ENCODE data around the gene PDCD1.

Gene PDCD1

DNA sequence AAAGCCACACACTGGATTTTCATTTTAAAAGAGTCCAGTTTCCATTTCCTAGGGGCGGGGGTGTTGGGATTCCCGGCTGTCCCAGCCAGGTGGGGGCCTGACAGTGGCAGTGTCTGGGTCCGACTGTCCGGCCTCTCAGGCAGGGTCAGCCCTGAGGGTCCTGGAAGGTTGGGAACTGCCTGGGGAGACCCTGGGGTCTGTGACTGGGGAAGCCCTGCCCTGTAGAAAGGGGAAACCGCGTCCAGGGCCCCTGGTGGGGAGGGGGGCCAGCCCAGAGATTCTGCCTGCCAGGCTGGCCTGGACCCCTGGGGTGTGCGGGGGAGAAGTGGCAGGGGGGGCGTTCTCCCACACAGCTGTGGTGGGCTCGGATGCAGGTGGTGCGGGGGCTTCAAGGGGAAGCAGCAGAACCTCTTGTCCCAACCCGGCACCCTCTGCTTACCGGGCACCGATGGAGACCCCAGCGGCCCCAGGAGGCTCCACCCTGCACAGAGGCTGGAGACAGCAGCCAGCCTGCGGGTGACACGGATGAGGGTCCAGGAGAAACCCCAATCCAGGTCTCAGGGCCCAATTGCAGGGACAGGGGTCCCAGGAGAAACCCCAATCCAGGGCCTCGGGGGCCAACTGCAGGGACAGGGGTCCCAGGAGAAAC lies 15.7 kb upstream of the PDCD1 start:
- TF ChIP-seq ZFX (IDR thresholded peaks at IDR 0.05; ENCODE audit: borderline replicate concordance), result no peak
- no peak for TF ChIP-seq CTCF (IDR thresholded peaks at IDR 0.05)

DNA sequence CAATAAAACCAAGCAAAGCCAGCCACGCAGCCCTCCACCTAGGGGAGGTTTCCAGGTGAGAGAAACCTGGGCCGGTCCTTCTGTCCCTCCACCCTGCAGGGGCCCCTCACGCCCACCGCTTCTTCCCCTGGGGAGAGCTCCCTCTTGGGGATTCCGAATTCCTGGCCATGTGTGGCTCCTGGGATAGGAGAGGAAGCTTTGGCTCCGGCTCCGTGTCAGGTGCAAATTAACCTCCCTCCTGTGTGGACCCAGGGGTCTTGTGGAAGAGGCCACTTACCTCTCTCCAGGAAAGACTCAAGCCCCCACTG lies 15.1 kb upstream of the PDCD1 start:
- TF ChIP-seq ZFX (IDR thresholded peaks at IDR 0.05; ENCODE audit: borderline replicate concordance) (no peak), CTCF (IDR thresholded peaks at IDR 0.05) (no peak)
- no peak overlapping the region for H3K27ac ChIP-seq

More for the DNA sequence above, 15.7 kb upstream of the PDCD1 start:
- H3K27ac ChIP-seq, result no peak overlapping the region

DNA sequence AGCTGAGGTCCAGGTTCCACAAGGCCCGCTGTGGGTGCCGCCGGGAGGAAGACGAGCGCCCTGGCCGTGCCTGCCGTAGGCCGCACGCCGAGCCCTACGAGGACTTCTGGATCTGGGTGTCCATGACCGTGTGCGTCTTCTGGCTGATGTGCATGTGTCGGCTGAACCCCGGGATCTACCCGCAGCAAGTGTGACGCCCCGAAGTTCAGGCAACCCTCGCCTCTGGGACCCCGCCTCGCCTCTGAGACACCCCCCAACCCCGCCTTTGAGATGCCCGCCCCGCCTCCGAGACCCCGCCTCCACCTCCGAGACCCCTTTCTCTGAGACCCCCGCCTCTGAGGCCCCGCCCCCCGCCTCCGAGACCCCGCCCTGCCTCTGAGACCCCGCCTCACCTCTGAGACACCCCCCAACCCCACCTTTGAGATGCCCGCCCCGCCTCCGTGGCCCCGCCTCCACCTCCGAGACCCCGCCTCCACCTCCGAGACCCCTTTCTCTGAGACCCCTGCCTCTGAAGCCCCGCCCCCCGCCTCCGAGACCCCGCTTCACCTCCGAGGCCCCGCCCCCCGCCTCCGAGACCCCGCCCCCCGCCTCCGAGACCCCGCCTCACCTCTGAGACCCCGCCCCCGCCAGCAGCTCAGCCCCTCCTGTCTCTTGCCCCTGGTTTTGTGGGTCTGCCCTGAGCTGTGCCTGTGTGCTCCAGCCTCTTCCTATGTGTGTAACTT lies 14.5 kb upstream of the PDCD1 start:
- H3K27ac ChIP-seq, result no peak overlapping the region
- TF ChIP-seq CTCF (IDR thresholded peaks at IDR 0.05), result no peak
- TF ChIP-seq ZFX (IDR thresholded peaks at IDR 0.05; ENCODE audit: borderline replicate concordance), result no peak

DNA sequence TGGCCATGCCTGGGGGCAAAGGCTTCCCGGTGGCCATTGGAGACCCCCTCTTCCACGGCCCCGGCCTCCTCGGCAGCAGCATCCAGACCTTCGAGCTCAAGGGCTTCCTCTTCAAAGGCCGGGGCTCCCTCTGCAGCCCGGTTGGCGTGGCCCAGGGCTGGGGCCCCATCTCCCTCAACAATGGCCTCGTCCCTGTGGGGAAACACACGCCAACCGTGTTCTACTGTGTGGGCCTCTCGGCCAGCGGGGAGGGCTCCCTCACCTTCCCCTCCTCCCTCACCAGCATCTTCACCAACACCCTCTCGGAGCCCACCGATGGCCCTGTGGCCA lies 13.6 kb upstream of the PDCD1 start:
- no peak for TF ChIP-seq ZFX (IDR thresholded peaks at IDR 0.05; ENCODE audit: borderline replicate concordance)
- no peak for TF ChIP-seq CTCF (IDR thresholded peaks at IDR 0.05)

DNA sequence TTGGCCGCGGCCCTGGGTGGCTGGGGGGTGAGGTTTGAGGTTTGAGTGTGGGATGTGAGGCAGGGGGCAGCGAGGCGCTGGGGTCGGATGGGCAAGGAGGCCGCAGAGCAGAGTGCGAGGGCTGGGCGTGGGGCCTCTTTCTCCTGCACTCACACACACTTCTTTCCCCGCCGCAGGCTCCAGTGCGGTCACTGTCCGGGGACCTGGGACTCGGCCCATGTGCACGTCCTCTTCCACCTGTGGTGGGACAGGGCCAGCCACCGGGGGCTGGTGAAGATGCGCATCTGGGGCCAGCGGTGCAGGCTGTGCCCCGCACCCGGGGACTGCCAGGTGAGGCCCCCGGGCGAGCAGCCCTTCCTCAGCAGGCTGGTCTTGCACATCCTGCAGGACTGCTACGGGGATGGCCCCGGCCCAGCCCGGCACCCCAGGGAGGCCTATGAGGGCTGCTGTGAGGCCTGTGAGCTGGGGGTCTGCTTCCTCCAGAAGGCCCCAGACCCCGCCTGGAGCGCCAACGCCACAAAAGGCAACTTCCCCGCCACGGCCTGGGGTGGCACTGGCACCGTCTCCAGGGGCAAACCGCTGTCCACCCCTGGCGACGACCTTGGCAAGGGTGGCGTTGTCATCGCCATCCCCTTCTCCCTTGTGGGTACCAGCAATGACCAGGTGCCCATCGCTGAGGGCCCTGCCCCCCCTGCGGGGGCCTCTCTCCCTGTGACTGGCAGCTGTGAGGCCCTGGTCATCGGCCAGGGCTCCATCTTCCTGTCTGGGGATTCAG lies 13.0 kb upstream of the PDCD1 start:
- TF ChIP-seq CTCF (IDR thresholded peaks at IDR 0.05), result no peak
- TF ChIP-seq ZFX (IDR thresholded peaks at IDR 0.05; ENCODE audit: borderline replicate concordance), result no peak
- H3K27ac ChIP-seq, result no peak overlapping the region

More for the DNA sequence above, 13.6 kb upstream of the PDCD1 start:
- H3K27ac ChIP-seq, result no peak overlapping the region

GRCh38 chr2:241870611-241871537 lies 12.2 kb upstream of the PDCD1 start:
- H3K27ac ChIP-seq, result no peak overlapping the region

More at GRCh38 chr2:241870611-241871537, 12.2 kb upstream of the PDCD1 start:
- TF ChIP-seq ZFX (IDR thresholded peaks at IDR 0.05; ENCODE audit: borderline replicate concordance) (no peak), CTCF (IDR thresholded peaks at IDR 0.05) (no peak)
